ENCODE results near the gene IRF2BP1.

Gene IRF2BP1

DNA sequence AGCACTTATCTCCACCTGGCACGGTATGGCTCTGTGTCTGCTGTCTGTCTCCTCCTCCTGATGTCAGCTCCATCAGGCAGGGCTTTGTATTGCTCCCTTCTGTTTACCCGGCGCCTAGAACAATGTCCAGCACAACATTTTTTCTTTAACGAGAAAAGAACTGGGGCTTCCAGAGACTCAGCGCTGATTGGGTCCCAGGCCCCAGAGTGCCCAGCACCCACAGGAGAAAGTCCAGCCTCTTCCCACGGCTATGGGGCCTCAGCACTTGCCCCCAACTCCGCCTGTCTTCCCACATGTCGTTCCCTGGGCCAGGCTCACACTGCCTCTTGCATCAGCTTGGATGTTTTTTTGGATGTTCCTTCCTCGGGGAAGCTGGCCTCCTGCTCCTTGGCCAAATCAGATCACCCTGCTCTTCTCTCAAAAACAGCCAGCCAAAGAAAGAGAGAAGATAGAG lies 9.6 kb upstream of the IRF2BP1 start:
- Histone ChIP-seq H3K27ac (no peak overlapping the region), H3K4me3 (no peak overlapping the region), H3K9me3 (no peaks in the 10 kb centered on the region), H3K36me3 (peaks cover 14 to 75% (median 41%) of the 10 kb centered on the region in 3 donors), H3K4me1 (peaks cover 0 to 7% (median 0%) of the 10 kb centered on the region in 4 donors), H3K27me3 (no peaks in the 10 kb centered on the region)
- intact Hi-C loops (cut with DNase I; ENCODE audit: low total_unique reads), result no loop called here
- DNase-seq, result peak in 1 of 2 donors; percentile 49
- no peak for TF ChIP-seq CTCF (IDR thresholded peaks at IDR 0.05)

DNA sequence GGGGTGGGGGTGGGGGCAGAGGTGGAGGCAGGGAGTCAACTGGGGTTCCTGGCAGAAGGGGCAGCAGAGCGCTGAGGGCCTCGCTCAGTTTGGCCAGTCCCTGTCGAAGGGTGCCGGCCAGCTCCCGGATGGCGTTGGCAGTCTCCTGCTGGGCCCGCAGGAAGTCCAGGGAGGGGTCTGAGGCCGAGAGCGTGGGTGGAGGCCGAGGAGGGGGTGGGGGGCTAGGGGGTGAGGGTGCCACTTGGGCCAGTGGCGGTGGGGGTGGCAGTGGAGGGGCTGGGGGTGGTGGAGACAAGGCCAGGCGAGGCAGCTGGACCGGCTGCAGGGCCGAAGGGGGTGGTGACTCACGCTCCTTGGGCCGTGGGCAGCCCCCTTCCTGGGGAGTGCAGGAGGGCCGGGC lies 4.9 kb upstream of the IRF2BP1 start:
- no peaks in the 10 kb centered on the region for H3K9me3 ChIP-seq
- H3K4me3 ChIP-seq, result no peak overlapping the region
- H3K4me1 ChIP-seq, result peaks cover 0 to 9% (median 3%) of the 10 kb centered on the region in 4 donors
- intact Hi-C loops (cut with DNase I; ENCODE audit: low total_unique reads), result no loop called here
- H3K27ac ChIP-seq, result no peak overlapping the region
- peaks cover 8 to 49% (median 23%) of the 10 kb centered on the region in 3 donors for H3K36me3 ChIP-seq
- no peak for DNase-seq
- no peaks in the 10 kb centered on the region for H3K27me3 ChIP-seq
- TF ChIP-seq CTCF (IDR thresholded peaks at IDR 0.05), result no peak

GRCh38 chr19:45889210-45889885 lies 3.4 kb upstream of the IRF2BP1 start:
- Histone ChIP-seq H3K27me3 (no peaks in the 10 kb centered on the region), H3K9me3 (no peaks in the 10 kb centered on the region), H3K36me3 (peaks cover 2 to 41% (median 16%) of the 10 kb centered on the region in 3 donors), H3K4me3 (no peak overlapping the region), H3K4me1 (peaks cover 3 to 21% (median 15%) of the 10 kb centered on the region in 4 donors), H3K27ac (no peak overlapping the region)
- no peak for DNase-seq
- no peak for TF ChIP-seq CTCF (IDR thresholded peaks at IDR 0.05)
- intact Hi-C loops (cut with DNase I; ENCODE audit: low total_unique reads), result loop anchor here (10.0 kb wide), 1 partner anchor 125 kb away; no protein-coding TSS in a partner anchor

- Histone ChIP-seq H3K27me3 (no peaks in the 10 kb centered on the region), H3K27ac (peak overlapping the region; percentile 81 to 84), H3K4me3 (peak overlapping the region; percentile 75 to 90), H3K9me3 (no peaks in the 10 kb centered on the region), H3K36me3 (peaks cover 5 to 36% (median 25%) of the 10 kb centered on the region in 3 donors), H3K4me1 (peaks cover 3 to 42% (median 36%) of the 10 kb centered on the region in 4 donors)
- no peak for TF ChIP-seq CTCF (IDR thresholded peaks at IDR 0.05)
- DNase-seq, result no peak
- intact Hi-C loops (cut with DNase I; ENCODE audit: low total_unique reads), result loop anchor here (10.0 kb wide), 1 partner anchor 128 kb away; no protein-coding TSS in a partner anchor
Observed at GRCh38 chr19:45887200-45887710, 1.3 kb upstream of the IRF2BP1 start.

GRCh38 chr19:45886427-45887199 lies 672 bp upstream of the IRF2BP1 start:
- Histone ChIP-seq H3K36me3 (peaks cover 5 to 29% (median 25%) of the 10 kb centered on the region in 3 donors), H3K27me3 (no peaks in the 10 kb centered on the region), H3K4me3 (peak overlapping the region; percentile 75 to 90), H3K9me3 (no peaks in the 10 kb centered on the region), H3K4me1 (peaks cover 3 to 45% (median 38%) of the 10 kb centered on the region in 4 donors), H3K27ac (peak overlapping the region; percentile 81 to 84)
- peak in 1 of 2 experiments; percentile 11 for TF ChIP-seq CTCF (IDR thresholded peaks at IDR 0.05)
- intact Hi-C loops (cut with DNase I; ENCODE audit: low total_unique reads), result loop anchor here (10.0 kb wide), 1 partner anchor 128 kb away; no protein-coding TSS in a partner anchor
- peak; percentile 91 to 94 for DNase-seq
